Prostate gland (tissue), 2 donors: Measurements from ENCODE around the gene TGFBR3.

Experiments used
- CTCF ChIP-seq, 4 experiments: fragments of 200-600 bp in 2 of 4; fragments of 450-650 bp in 2 of 4; sonication (generic) in 2 of 4; IDR thresholded peaks; 1 replicate in 3 of 4; 2 replicates in 1 of 4; pipeline ENCODE4 v1.5.1; 2016 to 2019; ENCODE audit warnings: antibody characterized with exemption in 4 of 4, mild to moderate bottlenecking in 2 of 4, moderate library complexity in 2 of 4
- POLR2A ChIP-seq: fragments of 450-650 bp; IDR thresholded peaks from one replicate; pipeline ENCODE4 v1.6.1; 2016; ENCODE audit warnings: antibody characterized with exemption, mild to moderate bottlenecking

GRCh38 chr1:91836331-91837040 lies 49.5 kb downstream of the TGFBR3 start:
- TF ChIP-seq POLR2A (no peak), CTCF (IDR thresholded peaks at IDR 0.05) (no peak)
